Osteocyte (in vitro differentiated cells): ENCODE data around the gene KLK14. TPM values are rescaled to one million over a fixed set of nuclear protein-coding genes. Genes with fewer than 3 reads are reported as not detected.

Source experiments
- DNase-seq: peaks from one replicate; pipeline ENCODE4 v3.0.0; 2021; ENCODE audit warnings: mixed read lengths; ENCODE audit not compliant: unreplicated experiment; ENCODE audit errors: extremely low spot score
- H3K27ac Mint-ChIP-seq: one replicate; pipeline ENCODE4 v1.8.0; 2021; ENCODE audit warnings: mild to moderate bottlenecking, mixed read lengths; ENCODE audit not compliant: unreplicated experiment
- H3K27me3 Mint-ChIP-seq: one replicate; pipeline ENCODE4 v1.8.0; 2021; ENCODE audit warnings: mixed read lengths; ENCODE audit not compliant: unreplicated experiment
- H3K36me3 Mint-ChIP-seq: one replicate; pipeline ENCODE4 v1.8.0; 2021; ENCODE audit warnings: mixed read lengths; ENCODE audit not compliant: unreplicated experiment
- H3K4me1 Mint-ChIP-seq: one replicate; pipeline ENCODE4 v1.8.0; 2021; ENCODE audit warnings: mixed read lengths; ENCODE audit not compliant: unreplicated experiment
- H3K4me3 Mint-ChIP-seq: one replicate; pipeline ENCODE4 v1.8.0; 2021; ENCODE audit warnings: mild to moderate bottlenecking, moderate library complexity, mixed read lengths; ENCODE audit not compliant: unreplicated experiment
- H3K9me3 Mint-ChIP-seq: one replicate; pipeline ENCODE4 v1.8.0; 2021; ENCODE audit warnings: mixed read lengths; ENCODE audit not compliant: unreplicated experiment
- CTCF ChIP-seq: fragments of 200-600 bp; sonication (generic); IDR thresholded peaks from 2 replicates; pipeline ENCODE4 v1.5.0; 2021; ENCODE audit warnings: antibody characterized with exemption, mild to moderate bottlenecking, moderate library complexity
- total RNA-seq: library from RNA; stranded (reverse); gene quantifications from 2 replicates; pipeline ENCODE4 v1.2.1, GENCODE V29; 2021

The KLK14 gene
- total RNA-seq, 1 donor from 2014 or later: not detected

GRCh38 chr19:51079481-51080110 is 3.1 kb downstream of the KLK14 start:
- no peak overlapping the region for H3K27ac Mint-ChIP-seq
- H3K4me3 Mint-ChIP-seq: no peak overlapping the region
- peaks cover 5% of the 10 kb centered on the region for H3K9me3 Mint-ChIP-seq
- H3K27me3 Mint-ChIP-seq: no peaks in the 10 kb centered on the region
- H3K36me3 Mint-ChIP-seq: no peaks in the 10 kb centered on the region
- no peaks in the 10 kb centered on the region for H3K4me1 Mint-ChIP-seq
- no peak for DNase-seq
- no peak for TF ChIP-seq CTCF

- Mint-ChIP-seq H3K9me3 (peaks cover 11% of the 10 kb centered on the region), H3K4me3 (no peak overlapping the region), H3K27me3 (no peaks in the 10 kb centered on the region), H3K27ac (no peak overlapping the region), H3K36me3 (no peaks in the 10 kb centered on the region), H3K4me1 (no peaks in the 10 kb centered on the region)
- DNase-seq: no peak
- no peak for TF ChIP-seq CTCF
These were observed 4.0 kb downstream of the KLK14 start for GRCh38 chr19:51078731-51079130.

DNA sequence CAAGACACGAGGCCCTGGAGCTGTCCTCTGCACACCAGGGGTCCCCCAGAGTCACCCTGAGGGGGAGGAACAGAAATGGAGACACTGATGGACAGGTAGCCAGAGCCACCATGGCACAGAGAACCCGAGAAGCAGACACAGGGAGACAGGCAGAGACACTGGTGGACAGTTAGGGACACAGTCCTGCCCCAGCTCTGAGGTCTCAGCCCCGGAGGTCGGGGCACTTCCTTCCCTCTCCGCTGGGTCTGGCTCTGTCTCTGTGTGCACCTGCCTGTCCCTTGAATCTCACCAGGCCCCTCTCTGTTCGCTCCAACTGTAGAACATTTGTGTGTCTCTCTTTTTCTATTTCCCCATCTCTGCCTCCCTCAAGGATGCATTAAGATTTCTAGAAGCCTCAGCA is 4.6 kb downstream of the KLK14 start:
- Mint-ChIP-seq H3K27ac (no peak overlapping the region), H3K27me3 (no peaks in the 10 kb centered on the region), H3K4me1 (no peaks in the 10 kb centered on the region), H3K9me3 (peaks cover 18% of the 10 kb centered on the region), H3K4me3 (no peak overlapping the region), H3K36me3 (no peaks in the 10 kb centered on the region)
- TF ChIP-seq CTCF: no peak
- no peak for DNase-seq

GRCh38 chr19:51076631-51077213 is 6.0 kb downstream of the KLK14 start:
- H3K27ac Mint-ChIP-seq: no peak overlapping the region
- TF ChIP-seq CTCF: no peak
- no peak for DNase-seq
- H3K27me3 Mint-ChIP-seq: no peaks in the 10 kb centered on the region
- H3K36me3 Mint-ChIP-seq: no peaks in the 10 kb centered on the region
- peaks cover 31% of the 10 kb centered on the region for H3K9me3 Mint-ChIP-seq
- H3K4me3 Mint-ChIP-seq: no peak overlapping the region
- H3K4me1 Mint-ChIP-seq: no peaks in the 10 kb centered on the region

- Mint-ChIP-seq H3K4me3 (no peak overlapping the region), H3K27me3 (no peaks in the 10 kb centered on the region), H3K4me1 (no peaks in the 10 kb centered on the region), H3K36me3 (no peaks in the 10 kb centered on the region), H3K27ac (no peak overlapping the region), H3K9me3 (peaks cover 32% of the 10 kb centered on the region)
- TF ChIP-seq CTCF: no peak
- DNase-seq: no peak
These were observed 6.7 kb downstream of the KLK14 start for GRCh38 chr19:51075998-51076397.
